GM21390 (cell line): ENCODE results near the gene MRGPRG.

Experiments
- ATAC-seq: cut with Tn5 transposase; IDR thresholded peaks from one replicate; pipeline ENCODE4 v1.9.1; 2021; ENCODE audit not compliant: unreplicated experiment

MRGPRG gene

GRCh38 chr11:3207526-3208189 is 11.0 kb downstream of the MRGPRG start:
- ATAC-seq, result no peak

- no peak for ATAC-seq
These were observed 11.8 kb downstream of the MRGPRG start for GRCh38 chr11:3206922-3207204.

GRCh38 chr11:3206156-3206921 is 12.3 kb downstream of the MRGPRG start:
- ATAC-seq, result no peak

- ATAC-seq, result no peak
These were observed 13.1 kb downstream of the MRGPRG start for GRCh38 chr11:3205261-3206155.

- no peak for ATAC-seq
These were observed 14.2 kb downstream of the MRGPRG start for GRCh38 chr11:3204141-3205015.

- ATAC-seq, result no peak
These were observed 15.2 kb downstream of the MRGPRG start for GRCh38 chr11:3203221-3204043.

GRCh38 chr11:3202759-3203158 is 15.9 kb downstream of the MRGPRG start:
- ATAC-seq, result no peak

GRCh38 chr11:3202305-3202704 is 16.3 kb downstream of the MRGPRG start:
- ATAC-seq, result no peak

- no peak for ATAC-seq
These were observed 16.9 kb downstream of the MRGPRG start for GRCh38 chr11:3201677-3202181.

GRCh38 chr11:3201112-3201581 is 17.5 kb downstream of the MRGPRG start:
- ATAC-seq, result no peak

GRCh38 chr11:3200388-3201111 is 18.1 kb downstream of the MRGPRG start:
- no peak for ATAC-seq

GRCh38 chr11:3199537-3200295 is 18.9 kb downstream of the MRGPRG start:
- no peak for ATAC-seq

GRCh38 chr11:3198815-3199214 is 19.8 kb downstream of the MRGPRG start:
- no peak for ATAC-seq

- ATAC-seq, result no peak
These were observed 20.6 kb downstream of the MRGPRG start for GRCh38 chr11:3197878-3198528.

- ATAC-seq, result no peak
These were observed 21.4 kb downstream of the MRGPRG start for GRCh38 chr11:3197044-3197695.

GRCh38 chr11:3196161-3197043 is 22.2 kb downstream of the MRGPRG start:
- no peak for ATAC-seq
